Stimulated activated CD8-positive, alpha-beta memory T cell treated with anti-CD3 and anti-CD28 coated beads, Interleukin-7, amount 100 ng/mL, for 24 hours (primary cell): Measurements from ENCODE around the gene PTPRN2.

ENCODE experiments used
- DNase-seq: peaks from one replicate; pipeline ENCODE4 v3.0.0-alpha.2; 2020; ENCODE audit warnings: low read depth

Gene PTPRN2

DNA sequence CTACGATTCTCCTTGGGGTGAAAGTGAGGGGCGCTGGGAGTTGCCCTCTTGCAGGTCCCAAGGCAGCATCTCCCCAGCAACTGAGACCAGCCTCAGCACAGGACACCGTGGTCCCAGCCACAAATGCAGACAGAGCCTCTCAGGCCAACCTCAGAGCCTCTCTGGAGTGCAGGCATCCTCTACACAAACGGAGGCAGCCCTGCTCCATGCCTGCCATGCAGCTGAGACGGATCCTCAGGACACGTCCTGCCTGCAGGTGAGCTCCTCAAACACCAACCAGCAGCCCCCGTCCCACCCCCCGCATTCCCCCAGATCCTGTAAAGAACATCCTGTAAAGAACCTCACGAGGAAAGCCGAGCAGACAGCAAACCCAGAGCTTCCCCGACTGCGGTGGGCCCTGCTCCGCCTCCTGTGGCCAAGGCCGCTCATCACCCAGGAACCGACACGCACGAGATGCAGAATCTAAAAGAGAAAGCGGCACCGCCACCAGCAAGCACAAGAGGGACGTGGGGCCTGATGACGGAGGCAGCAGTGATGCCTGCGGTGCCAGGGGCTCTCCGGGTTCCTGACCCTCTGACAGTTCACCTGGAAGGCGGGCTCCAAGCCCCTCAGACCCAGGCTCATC lies 186.9 kb downstream of the PTPRN2 start:
- no peak for DNase-seq

DNA sequence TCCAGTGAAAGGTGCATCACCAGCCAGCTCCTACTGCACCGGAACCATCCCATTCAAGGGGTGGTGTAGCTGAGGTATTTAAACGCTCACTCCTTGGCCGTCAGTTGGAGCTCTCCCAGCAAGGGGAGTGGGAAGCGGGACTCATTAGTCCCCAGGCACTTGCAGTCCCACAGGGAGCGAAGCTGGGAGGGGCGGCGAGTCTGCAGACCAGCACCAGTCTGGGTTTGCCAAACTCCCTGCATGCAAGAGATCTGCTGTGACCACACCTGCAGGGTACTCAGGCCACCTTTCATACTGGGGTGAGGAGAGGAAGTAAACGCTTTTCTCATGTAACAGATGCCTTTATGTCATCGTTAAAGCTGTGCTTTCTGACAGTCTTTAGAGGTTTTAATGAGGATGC lies 187.9 kb downstream of the PTPRN2 start:
- DNase-seq: no peak

DNA sequence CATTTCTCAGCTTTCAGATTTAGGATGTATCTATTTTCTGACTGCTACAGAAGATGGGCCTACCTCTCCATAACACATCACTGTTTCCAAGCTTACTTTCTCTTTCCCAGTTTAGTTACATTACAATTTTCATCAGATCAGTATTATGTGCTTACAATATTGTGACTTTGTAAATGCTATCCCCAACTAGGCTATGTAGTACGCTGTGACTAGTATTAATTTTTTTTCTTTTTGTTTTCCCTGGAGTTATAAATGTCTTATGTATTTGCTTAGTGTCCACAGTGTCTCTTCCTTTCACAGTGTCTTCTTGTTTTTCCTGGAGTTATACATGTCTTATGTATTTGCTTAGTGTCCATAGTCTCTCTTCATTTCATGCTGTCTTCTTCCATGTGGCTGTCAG lies 188.9 kb downstream of the PTPRN2 start:
- no peak for DNase-seq

GRCh38 chr7:158397885-158398284 lies 189.7 kb downstream of the PTPRN2 start:
- no peak for DNase-seq

- no peak for DNase-seq
These were observed 190.4 kb downstream of the PTPRN2 start for GRCh38 chr7:158396982-158397862.

GRCh38 chr7:158396301-158396905 lies 191.2 kb downstream of the PTPRN2 start:
- no peak for DNase-seq

DNA sequence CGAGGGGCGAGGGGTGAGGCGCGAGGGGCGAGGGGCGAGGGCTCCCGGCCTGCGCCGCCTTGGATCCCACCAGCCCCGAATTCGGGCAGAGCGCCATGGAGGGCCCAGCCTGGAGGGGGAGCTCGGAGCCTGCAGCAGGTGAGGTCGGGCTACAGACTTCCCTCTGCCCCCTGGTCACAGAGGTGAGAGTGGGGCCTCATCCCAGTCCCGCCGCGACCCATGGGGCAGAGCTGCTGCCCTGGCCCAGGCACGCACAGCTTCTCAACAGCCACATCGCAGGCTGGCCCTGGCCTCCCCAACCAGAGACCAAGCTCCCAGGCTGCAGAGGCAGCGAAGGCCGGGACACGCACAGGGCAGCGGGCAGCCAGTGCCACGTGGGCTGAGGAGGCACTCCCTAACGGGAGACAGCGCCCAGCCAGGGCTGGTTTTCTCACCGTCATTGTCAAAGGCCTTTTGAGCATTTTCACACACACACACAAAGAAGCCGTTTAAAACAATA lies 191.8 kb downstream of the PTPRN2 start:
- no peak for DNase-seq

- no peak for DNase-seq
These were observed 192.3 kb downstream of the PTPRN2 start for GRCh38 chr7:158395349-158395748.

GRCh38 chr7:158394936-158395335 lies 192.7 kb downstream of the PTPRN2 start:
- DNase-seq: peak; percentile 19

DNA sequence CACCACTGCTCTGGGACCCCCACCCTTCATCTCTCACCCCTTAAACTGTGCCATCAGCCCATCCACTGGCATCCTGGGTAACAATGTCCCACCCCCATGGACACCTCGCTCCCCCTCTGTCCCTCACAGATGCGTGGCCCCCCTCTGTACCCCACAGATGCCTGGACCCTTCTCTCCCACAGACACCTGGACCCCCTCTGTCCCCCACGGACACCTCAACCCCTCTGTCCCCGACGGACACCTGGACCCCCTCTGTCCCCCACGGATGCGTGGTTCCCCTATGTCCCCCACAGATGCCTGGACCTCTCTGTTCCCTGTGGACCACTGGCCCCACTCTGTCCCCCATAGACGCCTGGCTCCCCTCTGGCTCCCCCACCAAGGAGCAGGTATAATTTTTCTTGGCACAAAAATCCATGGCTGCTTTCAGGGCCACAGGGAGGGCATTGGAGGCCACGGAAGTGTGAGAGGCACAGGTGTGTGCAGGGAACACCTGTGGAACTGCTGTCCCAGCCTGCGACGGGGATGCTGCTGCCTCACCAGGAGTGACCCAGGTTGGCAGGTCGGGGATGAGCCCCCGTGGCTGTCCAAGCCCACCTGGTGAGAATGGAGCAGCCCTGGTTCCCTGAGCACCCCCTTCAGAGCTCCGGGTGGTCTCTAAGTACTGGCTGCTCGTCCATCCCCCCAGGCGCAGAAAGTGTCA lies 193.5 kb downstream of the PTPRN2 start:
- no peak for DNase-seq

- DNase-seq: no peak
These were observed 195.4 kb downstream of the PTPRN2 start for GRCh38 chr7:158392251-158392650.

DNA sequence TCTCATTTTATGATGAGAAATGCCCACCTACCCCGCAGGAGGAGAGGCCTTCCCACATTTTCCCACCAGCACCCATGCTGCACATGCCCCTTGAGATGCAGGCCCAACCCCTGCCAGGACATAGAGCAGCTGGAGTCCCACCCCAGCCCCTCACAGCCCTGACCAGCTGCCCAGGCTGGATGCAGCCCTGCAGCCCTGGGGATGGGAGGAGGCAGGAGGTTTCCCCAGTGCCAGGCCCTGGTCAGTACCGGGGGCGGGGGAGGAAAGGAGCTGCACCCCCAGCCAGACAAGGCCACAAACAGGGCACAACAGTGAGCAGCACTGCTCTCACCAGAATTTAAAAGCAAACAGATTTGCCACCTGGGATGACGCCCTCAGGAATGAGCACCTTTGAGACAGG lies 196.1 kb downstream of the PTPRN2 start:
- DNase-seq: no peak

DNA sequence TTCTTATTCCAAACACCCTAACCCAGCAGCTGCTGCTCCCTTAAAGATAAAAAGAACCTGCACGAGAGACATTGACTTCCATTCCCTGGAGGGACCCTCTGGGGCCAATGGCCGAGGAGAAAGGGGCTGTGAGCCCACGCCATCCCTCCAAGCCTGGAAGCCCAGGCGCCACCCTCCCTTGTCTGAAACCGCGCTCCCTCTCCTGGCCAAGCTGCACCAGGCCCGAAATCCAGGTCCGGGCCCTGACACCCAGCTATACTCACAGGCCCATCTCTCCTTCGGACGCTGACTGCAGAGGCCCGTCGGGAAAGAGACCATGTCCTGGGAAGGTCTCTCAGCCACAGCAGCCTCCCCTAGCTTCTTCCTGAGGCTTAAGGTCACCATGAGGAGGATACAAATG lies 196.5 kb downstream of the PTPRN2 start:
- no peak for DNase-seq

DNA sequence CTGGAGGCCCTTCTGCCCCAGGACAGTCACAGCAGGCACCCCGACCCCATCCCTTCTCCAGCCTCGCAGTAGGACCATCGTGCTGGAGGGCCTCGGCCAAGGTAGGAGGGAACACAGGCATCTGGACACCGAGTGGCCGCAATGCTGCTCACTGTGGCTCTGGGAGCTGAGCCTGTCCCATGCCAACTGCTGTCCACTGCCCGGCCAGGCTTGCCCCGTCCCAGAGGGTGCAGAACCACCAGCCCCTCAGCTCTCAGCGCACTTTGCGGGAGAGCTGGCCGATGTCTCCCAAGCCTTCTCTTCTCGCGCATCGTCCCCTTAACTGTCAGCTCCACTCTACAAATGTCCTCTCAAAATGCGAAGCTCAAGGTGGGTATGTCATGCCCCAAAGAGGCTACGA lies 197.2 kb downstream of the PTPRN2 start:
- no peak for DNase-seq

- no peak for DNase-seq
These were observed 197.9 kb downstream of the PTPRN2 start for GRCh38 chr7:158389514-158390425.

GRCh38 chr7:158388928-158389327 lies 198.7 kb downstream of the PTPRN2 start:
- no peak for DNase-seq

GRCh38 chr7:158388072-158388471 lies 199.6 kb downstream of the PTPRN2 start:
- no peak for DNase-seq

- DNase-seq: no peak
These were observed 200.1 kb downstream of the PTPRN2 start for GRCh38 chr7:158387546-158387891.

GRCh38 chr7:158386866-158387545 lies 200.6 kb downstream of the PTPRN2 start:
- DNase-seq: no peak

DNA sequence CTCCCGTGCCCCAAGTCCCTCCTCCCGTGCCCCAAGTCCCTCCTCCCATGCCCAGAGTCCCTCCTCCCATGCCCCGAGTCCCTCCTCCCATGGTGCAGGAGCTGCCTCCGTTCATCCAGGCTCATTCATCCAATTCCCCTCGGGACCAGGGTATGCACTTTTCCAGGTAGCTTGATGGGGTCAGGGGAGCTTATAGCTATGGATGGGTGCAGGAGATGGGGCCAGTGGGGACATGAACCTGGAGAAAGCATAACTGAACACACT lies 201.3 kb downstream of the PTPRN2 start:
- no peak for DNase-seq
